Neural crest cell (in vitro differentiated cells): ENCODE measurements around the gene COG4. TPM values are rescaled to one million over a fixed set of nuclear protein-coding genes. Genes with fewer than 3 reads are reported as not detected.
A peak's percentile ranks its signal among the peaks of the same experiment; 100 is the strongest.

Experiments used
- DNase-seq: peaks from one replicate; pipeline ENCODE4 v3.0.0; 2021; ENCODE audit warnings: low read depth, mixed read lengths, low spot score
- H3K27ac Mint-ChIP-seq: one replicate; pipeline ENCODE4 v1.8.0; 2021; ENCODE audit warnings: mild to moderate bottlenecking, mixed read lengths; ENCODE audit not compliant: unreplicated experiment
- H3K27me3 Mint-ChIP-seq: 2 replicates; pipeline ENCODE4 v1.8.0; 2021; ENCODE audit warnings: low read depth, mild to moderate bottlenecking, mixed read lengths
- H3K36me3 Mint-ChIP-seq: 2 replicates; pipeline ENCODE4 v1.8.0; 2021; ENCODE audit warnings: low read depth, mild to moderate bottlenecking, mixed read lengths
- H3K4me1 Mint-ChIP-seq: 2 replicates; pipeline ENCODE4 v1.8.0; 2021; ENCODE audit warnings: mixed read lengths
- H3K4me3 Mint-ChIP-seq: one replicate; pipeline ENCODE4 v1.8.0; 2021; ENCODE audit warnings: mild to moderate bottlenecking, mixed read lengths
- H3K9me3 Mint-ChIP-seq: 2 replicates; pipeline ENCODE4 v1.8.0; 2021; ENCODE audit warnings: mixed read lengths
- CTCF ChIP-seq: fragments of 200-600 bp; sonication (generic); conservative IDR thresholded peaks from 2 replicates; pipeline ENCODE4 v1.5.0; 2021; ENCODE audit warnings: antibody characterized with exemption, mild to moderate bottlenecking
- total RNA-seq: library from RNA; stranded (reverse); gene quantifications from 2 replicates; pipeline ENCODE4 v1.2.1, GENCODE V29; 2021

The COG4 gene
- total RNA-seq, 1 donor from 2014 or later: 82.7 TPM

GRCh38 chr16:70478912-70479341 is 44.4 kb downstream of the COG4 start:
- no peak for DNase-seq
- Mint-ChIP-seq H3K27me3 (no peaks in the 10 kb centered on the region), H3K36me3 (no peaks in the 10 kb centered on the region), H3K4me3 (no peak overlapping the region), H3K9me3 (no peaks in the 10 kb centered on the region), H3K27ac (no peak overlapping the region), H3K4me1 (no peaks in the 10 kb centered on the region)
- no peak for TF ChIP-seq CTCF

- no peak for DNase-seq
- Mint-ChIP-seq H3K4me1 (no peaks in the 10 kb centered on the region), H3K36me3 (no peaks in the 10 kb centered on the region), H3K9me3 (no peaks in the 10 kb centered on the region), H3K27me3 (no peaks in the 10 kb centered on the region), H3K27ac (no peak overlapping the region), H3K4me3 (no peak overlapping the region)
- TF ChIP-seq CTCF: no peak
Measured at GRCh38 chr16:70478169-70478568, 45.2 kb downstream of the COG4 start.

GRCh38 chr16:70476272-70477020 is 46.9 kb downstream of the COG4 start:
- no peaks in the 10 kb centered on the region for H3K9me3 Mint-ChIP-seq
- no peak for DNase-seq
- no peaks in the 10 kb centered on the region for H3K4me1 Mint-ChIP-seq
- no peaks in the 10 kb centered on the region for H3K27me3 Mint-ChIP-seq
- no peaks in the 10 kb centered on the region for H3K36me3 Mint-ChIP-seq
- no peak for TF ChIP-seq CTCF
- H3K4me3 Mint-ChIP-seq: no peak overlapping the region
- peak overlapping the region; percentile 68 for H3K27ac Mint-ChIP-seq

- H3K27ac Mint-ChIP-seq: no peak overlapping the region
- TF ChIP-seq CTCF: no peak
- H3K4me1 Mint-ChIP-seq: no peaks in the 10 kb centered on the region
- H3K9me3 Mint-ChIP-seq: no peaks in the 10 kb centered on the region
- no peak overlapping the region for H3K4me3 Mint-ChIP-seq
- no peaks in the 10 kb centered on the region for H3K27me3 Mint-ChIP-seq
- DNase-seq: no peak
- no peaks in the 10 kb centered on the region for H3K36me3 Mint-ChIP-seq
Measured at GRCh38 chr16:70475054-70475871, 48.1 kb downstream of the COG4 start.

- Mint-ChIP-seq H3K27me3 (no peaks in the 10 kb centered on the region), H3K36me3 (no peaks in the 10 kb centered on the region), H3K9me3 (no peaks in the 10 kb centered on the region), H3K27ac (no peak overlapping the region), H3K4me1 (no peaks in the 10 kb centered on the region), H3K4me3 (no peak overlapping the region)
- no peak for TF ChIP-seq CTCF
- no peak for DNase-seq
Measured at GRCh38 chr16:70474320-70475053, 48.9 kb downstream of the COG4 start.
